Heart left ventricle (tissue), 16 donors: ENCODE results near the gene DPM1. TPM values are rescaled to one million over a fixed set of nuclear protein-coding genes. Genes with fewer than 3 reads are reported as not detected.

ENCODE experiments used
- ATAC-seq, 4 donors: fragments of 200-7000 bp; cut with Tn5 transposase; one replicate each; pipeline ENCODE4 v1.9.1; 2020 to 2022; ENCODE audit warnings: moderate library complexity in 4 of 4, mild to moderate bottlenecking in 3 of 4, moderate number of reproducible peaks in 1 of 4
- DNase-seq, 5 donors: peaks; one replicate each; pipeline ENCODE4 v3.0.0-alpha.2; 2020
- H3K27ac ChIP-seq, 12 donors: fragments of 200-600 bp; sonication (generic) in 4 of 12; one replicate each; pipeline versions ENCODE4 v1.5.0 to v1.8.0; 2016 to 2022; ENCODE audit warnings: mild to moderate bottlenecking in 2 of 12
- H3K27me3 ChIP-seq, 9 donors: fragments of 200-600 bp; sonication (generic) in 2 of 9; one replicate each; pipeline versions ENCODE4 v1.5.1 to v1.8.0; 2016 to 2022; ENCODE audit warnings: mild to moderate bottlenecking in 3 of 9
- H3K36me3 ChIP-seq, 9 donors: fragments of 200-600 bp; sonication (generic) in 2 of 9; one replicate each; pipeline versions ENCODE4 v1.5.0 to v1.8.0; 2018 to 2022; ENCODE audit warnings: mild to moderate bottlenecking in 2 of 9
- H3K4me1 ChIP-seq, 12 donors: fragments of 200-600 bp; sonication (generic) in 4 of 12; one replicate each; pipeline versions ENCODE4 v1.5.0 to v1.8.0; 2016 to 2022; ENCODE audit warnings: mild to moderate bottlenecking in 3 of 12
- H3K4me3 ChIP-seq, 12 donors: fragments of 200-600 bp; sonication (generic) in 4 of 12; one replicate each; pipeline versions ENCODE4 v1.5.0 to v1.8.0; 2017 to 2022; ENCODE audit warnings: mild to moderate bottlenecking in 9 of 12, moderate library complexity in 4 of 12
- H3K9me3 ChIP-seq, 12 donors: fragments of 200-600 bp; sonication (generic) in 4 of 12; one replicate each; pipeline versions ENCODE4 v1.5.0 to v1.8.0; 2016 to 2022; ENCODE audit warnings: mild to moderate bottlenecking in 1 of 12
- CTCF ChIP-seq, 12 donors: fragments of 200-600 bp; sonication (generic) in 4 of 12; IDR thresholded peaks; one replicate each; pipeline versions ENCODE4 v1.5.0 to v1.8.0; 2018 to 2022; ENCODE audit warnings: antibody characterized with exemption in 12 of 12, mild to moderate bottlenecking in 5 of 12
- POLR2A ChIP-seq, 2 donors: fragments of 450-650 bp; IDR thresholded peaks; one replicate each; pipeline ENCODE4 v1.6.1; 2017; ENCODE audit warnings: antibody characterized with exemption in 2 of 2, mild to moderate bottlenecking in 2 of 2, moderate library complexity in 2 of 2
- WGBS, 4 donors: extraction: QIAGEN DNeasy Blood & Tissue Kit in 2 of 4; methylation state at CpG; one replicate each; pipeline versions ENCODE4 v1.1.5 to v1.1.7; 2013 to 2018; 5-methylcytosine and 5-hydroxymethylcytosine counted together
- intact Hi-C, 10 donors: fragments of 100-400 bp; cut with DNase I; formaldehyde crosslinking; loops; one replicate each; pipeline versions ENCODE4 v1.11.1 to v1.14.2; 2022
- polyA plus RNA-seq, 2 donors: library from polyadenylated mRNA; stranded (reverse); fragments of 200-250 nt; gene quantifications; one replicate each; pipeline ENCODE4 v1.2.3, GENCODE V29; 2013
- total RNA-seq, 9 donors: library from RNA; depleted of rRNA in 2 of 9; stranded (reverse); fragments of >200 nt in 2 of 9; fragmentation: NEBNext Ultra II Directional in 3 of 9; extraction: Animal tissue kit (Norgen Biotek cat#: 25700) in 3 of 9; gene quantifications; one replicate each; pipeline versions ENCODE4 v1.1.0 to v1.2.4, GENCODE V29; 2016 to 2023
- donor health status: ischemic (EF 13 %, LVEDD 7.1; RV severe dilation, severe dysfunction).
- donor health status: healthy with polysubstance abuse.
- donor health status: DM: no; HTN: yes; CAD: no.
- donor health status: DM: no; HTN: no; CAD: no.
- donor health status: ischemic (EF 25% LVEDD 6.9; RV normal size, moderate dysfunction).
- donor health status: ischemic (EF 25% LVEDD 5.7; RV mildly dilated, moderate dysfunction).
- donor health status: healthy.
- donor health status: DM: yes; HTN: yes; CAD: no.
- donor health status: ischemic (EF 35%, LVEDD 5.7; RV mildly dilated, moderate dysfunction).
- donor health status: nonischemic (EF 11% LVEDD 7.7; RV severe dilation, severe dysfunction).
- donor health status: DM: yes; HTN: yes; CAD: no.
- donor health status: PGD.
- donor health status: ischemic (EF 29% LVEDD 5.4; RV normal size, mild dysfunction).
- donor health status: nonischemic (EF 23%, LVEDD 6.1; RV moderate dilation, normal function).

Gene DPM1
- total and polyA plus RNA-seq, 11 donors: 32.5 to 58.2 (median 49.5) TPM

DNA sequence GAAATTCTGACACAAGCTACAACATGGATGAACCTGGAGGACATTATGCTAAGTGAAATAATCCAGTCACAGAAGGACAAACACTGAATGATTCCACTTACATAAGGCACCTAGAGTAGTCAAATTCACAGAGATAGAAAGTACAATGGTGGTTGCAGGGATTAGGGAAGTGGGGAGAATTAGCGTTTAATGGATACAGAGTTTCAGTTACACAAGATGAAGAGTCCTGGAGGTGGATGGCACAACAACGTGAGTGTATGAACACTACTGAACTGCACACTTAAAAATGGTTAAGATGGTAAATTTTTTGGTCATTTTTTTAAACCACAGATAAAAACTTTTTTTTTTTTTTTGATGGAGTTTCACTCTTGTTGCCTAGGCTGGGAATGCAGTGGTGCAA lies 25.0 kb upstream of the DPM1 start:
- intact Hi-C loops: loop anchor here in 7 of 10 donors (10.0 kb wide), 2 partner anchors 611 to 641 kb away; no protein-coding TSS in a partner anchor
- Histone ChIP-seq H3K4me3 (no peak overlapping the region), H3K4me1 (peaks cover 0 to 10% (median 2%) of the 10 kb centered on the region in 12 donors), H3K9me3 (no peaks in the 10 kb centered on the region), H3K27ac (no peak overlapping the region), H3K36me3 (no peaks in the 10 kb centered on the region), H3K27me3 (peaks cover 0 to 67% (median 16%) of the 10 kb centered on the region in 9 donors)
- ATAC-seq (no peak), DNase-seq (no peak)
- WGBS, 4 donors: 70 to 75% (median 72%) methylated on average over 2 of the region's 2 CpGs
- no peak for TF ChIP-seq CTCF (IDR thresholded peaks at IDR 0.05)
- no peak for TF ChIP-seq POLR2A (IDR thresholded peaks at IDR 0.05)

- Histone ChIP-seq H3K9me3 (no peaks in the 10 kb centered on the region), H3K36me3 (no peaks in the 10 kb centered on the region), H3K27ac (no peak overlapping the region), H3K4me1 (peaks cover 0 to 10% (median under 1%) of the 10 kb centered on the region in 12 donors), H3K4me3 (no peak overlapping the region), H3K27me3 (peaks cover 0 to 68% (median 22%) of the 10 kb centered on the region in 9 donors)
- TF ChIP-seq POLR2A (IDR thresholded peaks at IDR 0.05) (no peak), CTCF (IDR thresholded peaks at IDR 0.05) (no peak)
- DNase-seq: no peak
- ATAC-seq: peak in 2 of 4 donors; percentile 32 to 34
- intact Hi-C loops: loop anchor here in 7 of 10 donors (10.0 kb wide), 2 partner anchors 612 to 642 kb away; no protein-coding TSS in a partner anchor
- 17 to 34% (median 21%) methylated on average over 4 of the region's 4 CpGs for WGBS, 4 donors
Measured at GRCh38 chr20:50982363-50982762, 24.0 kb upstream of the DPM1 start.

GRCh38 chr20:50981714-50982048 lies 23.3 kb upstream of the DPM1 start:
- H3K4me1 ChIP-seq: peaks cover 0 to 10% (median 0%) of the 10 kb centered on the region in 12 donors
- ATAC-seq: no peak
- H3K9me3 ChIP-seq: no peaks in the 10 kb centered on the region
- TF ChIP-seq POLR2A (IDR thresholded peaks at IDR 0.05) (no peak), CTCF (IDR thresholded peaks at IDR 0.05) (peak in 2 of 12 donors; percentile 4 to 6)
- H3K36me3 ChIP-seq: no peaks in the 10 kb centered on the region
- intact Hi-C loops: loop anchor here in 7 of 10 donors (10.0 kb wide), 2 partner anchors 613 to 643 kb away; no protein-coding TSS in a partner anchor
- 91 to 97% (median 94%) methylated on average over 3 of the region's 3 CpGs for WGBS, 4 donors
- DNase-seq: no peak
- no peak overlapping the region for H3K4me3 ChIP-seq
- H3K27me3 ChIP-seq: peaks cover 0 to 65% (median 20%) of the 10 kb centered on the region in 9 donors
- H3K27ac ChIP-seq: no peak overlapping the region

DNA sequence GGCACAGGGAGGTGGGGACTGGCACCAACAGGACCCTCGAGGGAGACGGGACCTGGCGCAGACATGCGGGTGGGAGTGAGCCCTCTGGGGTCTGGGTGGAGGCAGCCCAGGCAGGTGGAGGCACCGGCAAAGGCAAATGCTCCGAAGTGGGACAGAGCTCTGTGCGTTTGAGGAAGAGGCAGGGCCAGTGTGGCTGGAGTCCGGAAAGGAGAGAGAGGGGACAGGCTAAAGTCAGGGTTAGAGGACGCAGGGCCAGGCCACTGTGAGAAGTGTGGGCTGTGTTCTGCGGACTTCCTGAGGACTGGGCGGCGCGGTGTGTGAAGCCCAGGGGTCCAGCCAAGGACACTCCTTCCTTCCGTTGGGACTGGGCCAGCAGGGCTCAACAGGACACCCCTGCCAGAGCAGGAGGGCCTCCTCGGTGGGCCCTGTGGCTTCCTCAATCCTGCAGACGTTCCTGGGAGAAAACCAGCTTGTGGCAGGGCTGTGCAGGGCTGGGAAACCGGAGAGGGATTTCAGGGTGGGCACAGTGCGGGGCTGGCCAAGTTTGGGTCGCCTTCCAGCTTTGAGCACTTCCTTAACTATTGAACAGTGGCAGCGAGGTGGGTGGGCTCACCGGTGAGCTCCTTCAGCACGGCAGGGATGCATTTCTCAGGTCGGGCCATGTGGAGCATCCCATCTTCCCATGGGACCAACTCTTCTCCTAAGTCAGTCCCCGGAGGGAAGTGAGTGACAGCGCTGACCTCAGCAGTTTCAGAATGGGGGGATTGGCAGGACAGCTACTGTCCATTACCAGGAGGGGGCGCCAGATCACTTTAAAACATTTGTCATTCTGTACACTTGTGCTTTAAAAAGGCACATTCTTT lies 22.8 kb upstream of the DPM1 start:
- WGBS, 4 donors: 36 to 47% (median 37%) methylated on average over 21 to 26 of the region's 26 CpGs
- Histone ChIP-seq H3K27me3 (peaks cover 0 to 61% (median 19%) of the 10 kb centered on the region in 9 donors), H3K27ac (no peak overlapping the region)

More for the DNA sequence above, 22.8 kb upstream of the DPM1 start:
- Histone ChIP-seq H3K4me3 (peak overlapping the region in 1 of 12 donors; percentile 10), H3K4me1 (peaks cover 0 to 10% (median 0%) of the 10 kb centered on the region in 12 donors), H3K36me3 (no peaks in the 10 kb centered on the region), H3K9me3 (no peaks in the 10 kb centered on the region)
- peak in 4 of 5 donors; percentile 34 to 53 (median 48) for DNase-seq
- peak in 3 of 4 donors; percentile 40 to 49 (median 44) for ATAC-seq
- TF ChIP-seq CTCF (IDR thresholded peaks at IDR 0.05): peak; percentile 68 to 84 (median 78)
- no peak for TF ChIP-seq POLR2A (IDR thresholded peaks at IDR 0.05)
- intact Hi-C loops: loop anchor here in 7 of 10 donors (10.0 kb wide), 2 partner anchors 614 to 644 kb away; no protein-coding TSS in a partner anchor
